ENCODE data around the gene IDE.
"Not testable (repeated sequence)": the region's sequence is repeated elsewhere in the genome, so short reads cannot be mapped to it uniquely, and the experiment has no call there.

IDE gene

DNA sequence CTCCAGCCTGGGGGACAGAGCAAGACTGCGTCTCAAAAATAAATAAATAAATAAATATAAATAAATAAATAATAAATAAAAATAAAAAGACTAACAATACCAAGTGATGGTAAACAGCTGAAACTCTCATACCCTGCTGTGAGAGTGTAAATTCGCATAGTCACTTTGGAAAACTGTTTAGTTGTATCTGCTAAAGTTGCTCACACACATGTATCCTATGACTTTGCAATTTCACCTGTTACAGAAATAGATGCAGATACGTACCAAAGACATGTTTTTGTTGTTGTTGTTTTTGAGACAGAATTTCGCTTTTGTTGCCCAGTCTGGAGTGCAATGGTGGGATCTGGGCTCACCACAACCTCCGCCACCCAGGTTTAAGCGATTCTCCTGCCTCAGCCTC, 135.7 kb downstream of the IDE start:
- TF ChIP-seq, protein P1, sequence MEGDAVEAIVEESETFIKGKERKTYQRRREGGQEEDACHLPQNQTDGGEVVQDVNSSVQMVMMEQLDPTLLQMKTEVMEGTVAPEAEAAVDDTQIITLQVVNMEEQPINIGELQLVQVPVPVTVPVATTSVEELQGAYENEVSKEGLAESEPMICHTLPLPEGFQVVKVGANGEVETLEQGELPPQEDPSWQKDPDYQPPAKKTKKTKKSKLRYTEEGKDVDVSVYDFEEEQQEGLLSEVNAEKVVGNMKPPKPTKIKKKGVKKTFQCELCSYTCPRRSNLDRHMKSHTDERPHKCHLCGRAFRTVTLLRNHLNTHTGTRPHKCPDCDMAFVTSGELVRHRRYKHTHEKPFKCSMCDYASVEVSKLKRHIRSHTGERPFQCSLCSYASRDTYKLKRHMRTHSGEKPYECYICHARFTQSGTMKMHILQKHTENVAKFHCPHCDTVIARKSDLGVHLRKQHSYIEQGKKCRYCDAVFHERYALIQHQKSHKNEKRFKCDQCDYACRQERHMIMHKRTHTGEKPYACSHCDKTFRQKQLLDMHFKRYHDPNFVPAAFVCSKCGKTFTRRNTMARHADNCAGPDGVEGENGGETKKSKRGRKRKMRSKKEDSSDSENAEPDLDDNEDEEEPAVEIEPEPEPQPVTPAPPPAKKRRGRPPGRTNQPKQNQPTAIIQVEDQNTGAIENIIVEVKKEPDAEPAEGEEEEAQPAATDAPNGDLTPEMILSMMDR (conservative IDR thresholded peaks at IDR 0.05) = no peak
- TF ChIP-seq ZFX (IDR thresholded peaks at IDR 0.05) = no peak
- no peak overlapping the region for H3K27ac ChIP-seq

DNA sequence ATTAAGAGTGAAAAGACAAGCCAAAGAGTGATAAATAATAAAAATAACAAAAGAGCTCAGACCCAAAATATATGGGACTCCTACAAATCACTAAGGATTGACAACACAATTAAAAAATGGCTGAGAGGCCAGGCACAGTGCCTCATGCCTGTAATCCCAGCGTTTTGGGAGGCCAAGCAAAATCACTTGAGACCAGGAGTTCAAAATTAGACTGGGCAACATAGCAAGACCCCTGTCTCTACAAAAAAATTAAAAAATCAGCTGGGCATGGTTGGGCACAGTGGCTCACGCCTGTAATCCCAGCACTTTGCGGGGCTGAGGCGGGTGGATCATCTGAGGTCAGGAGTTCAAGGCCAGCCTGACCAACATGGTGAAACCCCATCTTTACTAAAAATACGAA, 137.3 kb downstream of the IDE start:
- TF ChIP-seq, protein P1 (conservative IDR thresholded peaks at IDR 0.05) = no peak
- H3K27ac ChIP-seq = no peak overlapping the region

DNA sequence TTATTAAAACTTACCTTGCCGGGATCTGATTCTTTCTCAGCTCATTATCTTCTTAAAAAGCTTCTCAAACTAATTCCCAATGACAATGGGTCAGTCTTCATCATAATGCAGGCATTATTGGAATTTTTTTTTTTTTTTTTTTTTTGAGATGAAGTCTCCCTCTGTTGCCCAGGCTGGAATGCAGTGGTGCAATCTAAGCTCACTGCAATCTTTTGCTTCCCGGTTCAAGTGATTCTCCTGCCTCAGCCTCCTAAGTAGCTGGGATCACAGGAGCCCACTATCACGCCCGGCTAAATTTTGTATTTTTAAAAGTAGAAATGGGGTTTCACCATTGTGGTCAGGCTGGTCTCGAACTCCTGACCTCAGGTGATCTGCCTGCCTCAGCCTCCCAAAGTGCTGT, 137.8 kb downstream of the IDE start:
- not testable (repeated sequence) for H3K27ac ChIP-seq

DNA sequence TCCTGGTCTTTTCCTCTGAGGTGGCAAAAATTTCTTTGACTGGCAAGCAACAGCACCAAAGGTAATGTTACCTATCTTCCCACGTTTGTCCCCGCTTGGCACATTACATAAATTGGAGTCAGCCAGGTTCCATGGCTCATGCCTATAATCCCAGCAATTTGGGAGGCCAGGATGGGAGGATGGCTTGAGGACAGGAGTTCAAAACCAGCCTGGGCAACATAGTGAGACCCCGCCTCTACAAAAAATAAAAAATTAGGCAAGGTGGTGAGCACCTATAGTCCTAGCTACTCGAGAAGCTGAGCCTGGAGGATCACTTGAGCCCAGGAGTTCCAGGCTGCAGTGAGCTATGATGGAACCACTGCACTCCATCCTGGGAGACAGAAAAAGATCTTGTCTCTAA, 139.5 kb downstream of the IDE start:
- TF ChIP-seq ZFX (IDR thresholded peaks at IDR 0.05) = no peak
- TF ChIP-seq, protein P1 (conservative IDR thresholded peaks at IDR 0.05) = no peak
- H3K27ac ChIP-seq = no peak overlapping the region

DNA sequence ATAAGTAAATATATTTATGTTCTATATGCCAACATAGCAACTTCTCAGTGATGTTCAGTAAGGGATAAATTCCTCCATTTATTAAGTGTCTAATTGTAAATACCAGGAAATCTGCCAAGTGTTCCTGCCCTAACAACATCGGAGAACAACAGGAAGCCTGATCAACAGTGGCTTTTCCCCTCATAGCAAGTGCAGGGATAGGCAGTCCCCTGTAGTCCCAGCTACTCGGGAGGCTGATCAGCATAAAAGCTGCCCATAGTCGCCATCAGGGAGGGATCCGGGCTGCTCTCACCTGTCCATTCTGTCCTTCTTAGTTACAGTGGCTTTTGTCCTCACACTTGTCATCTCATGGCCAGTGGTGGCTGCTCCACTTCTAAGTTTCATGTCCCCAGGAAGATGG, 141.3 kb downstream of the IDE start:
- H3K27ac ChIP-seq = peak overlapping the region; percentile 30; the same call in 1 of the 2 replicates
- TF ChIP-seq ZFX (IDR thresholded peaks at IDR 0.05) = no peak
- TF ChIP-seq, protein P1 (conservative IDR thresholded peaks at IDR 0.05) = no peak

DNA sequence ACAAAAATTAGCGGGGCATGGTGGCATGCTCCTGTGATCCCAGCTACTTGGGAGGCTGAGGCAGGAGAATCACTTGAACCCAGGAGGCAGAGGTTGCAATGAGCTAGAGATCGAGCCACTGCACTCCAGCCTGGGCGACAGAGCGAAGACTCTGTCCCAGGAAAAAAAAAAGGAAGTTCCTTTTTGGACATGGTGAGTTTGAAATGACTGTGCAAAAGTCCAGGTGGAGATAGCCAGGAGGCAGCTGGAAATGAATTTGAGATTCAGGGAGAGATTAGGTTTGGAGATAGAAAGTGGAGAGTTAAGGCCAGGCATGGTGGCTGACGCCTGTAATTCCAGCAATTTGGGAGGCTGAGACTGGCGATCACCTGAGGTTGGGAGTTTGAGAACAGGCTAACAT, 143.8 kb downstream of the IDE start:
- no peak for TF ChIP-seq ZFX (IDR thresholded peaks at IDR 0.05)

DNA sequence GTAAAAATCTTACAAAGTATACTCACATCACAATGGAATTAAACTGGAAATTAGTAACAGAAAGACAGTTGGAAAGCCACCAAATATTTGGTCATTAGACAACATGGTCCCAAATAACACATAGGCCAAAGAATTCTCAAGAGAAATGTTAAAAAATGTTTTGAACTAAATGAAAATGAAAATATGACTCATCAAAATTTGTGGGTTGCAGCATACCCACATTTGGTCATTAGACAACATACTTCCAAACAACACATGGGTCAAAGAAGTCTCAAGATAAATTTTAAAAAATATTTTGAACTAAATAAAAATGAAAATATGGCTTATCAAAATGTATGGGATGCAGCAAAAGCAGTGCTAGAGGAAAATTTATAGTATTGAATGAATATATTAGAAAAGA, 152.3 kb downstream of the IDE start:
- H3K27ac ChIP-seq = no peak overlapping the region
- TF ChIP-seq ZFX (IDR thresholded peaks at IDR 0.05) = no peak
- TF ChIP-seq, protein P1 (conservative IDR thresholded peaks at IDR 0.05) = no peak

More for the DNA sequence above, 143.8 kb downstream of the IDE start:
- no peak overlapping the region for H3K27ac ChIP-seq

DNA sequence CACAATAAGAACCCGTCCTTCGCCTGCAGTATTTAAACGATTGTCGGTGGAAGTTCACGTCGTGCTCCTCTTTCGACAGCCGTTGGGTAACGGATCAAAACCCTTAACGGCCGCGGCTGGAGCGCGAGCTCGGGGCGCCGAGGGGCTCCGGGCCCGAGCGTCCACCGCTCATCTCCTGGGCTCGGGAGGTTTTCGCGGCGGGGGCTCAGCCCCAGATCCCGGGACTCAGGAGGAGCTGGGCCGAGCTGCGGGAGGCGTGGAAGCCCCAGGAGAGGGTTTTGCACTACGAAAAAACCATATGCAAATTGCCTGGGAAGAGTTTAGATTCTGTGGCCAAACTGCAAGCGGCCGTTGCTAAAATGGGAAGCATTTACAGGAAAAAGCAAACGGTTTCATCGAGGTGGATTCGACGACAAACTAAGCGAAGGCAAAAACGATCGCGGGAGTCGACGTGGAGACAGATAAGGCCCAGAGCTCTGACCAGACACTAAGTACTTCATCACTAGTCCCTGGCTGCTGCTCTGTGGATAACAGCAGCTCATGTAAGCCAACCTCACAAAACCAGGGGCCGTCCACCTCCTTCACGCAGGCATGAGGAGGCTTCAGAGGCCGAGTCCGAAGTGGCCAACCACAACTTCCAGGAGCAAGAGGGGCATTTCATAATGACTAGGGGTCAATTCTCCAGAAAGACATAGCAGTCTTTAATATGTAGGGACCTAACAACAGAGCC, 153.2 kb downstream of the IDE start:
- no peak overlapping the region for H3K27ac ChIP-seq
- TF ChIP-seq, protein P1 (conservative IDR thresholded peaks at IDR 0.05) = no peak
- no peak for TF ChIP-seq ZFX (IDR thresholded peaks at IDR 0.05)
